IPS DF 6.9 (cell line): ENCODE results near the gene LTBP2.

Source experiments
- DNase-seq: peaks from one replicate; pipeline ENCODE4 v3.0.0-alpha.2; 2013; ENCODE audit warnings: low read depth, low spot score
- H3K27ac ChIP-seq: one replicate; pipeline ENCODE4 v1.5.1; 2013; ENCODE audit warnings: low read length, control low read depth
- H3K27me3 ChIP-seq: 2 replicates; pipeline ENCODE4 v1.6.1; 2013; ENCODE audit warnings: mild to moderate bottlenecking, low read length; ENCODE audit not compliant: control insufficient read depth, insufficient read depth
- H3K36me3 ChIP-seq: 2 replicates; pipeline ENCODE4 v1.6.1; 2013; ENCODE audit warnings: low read length; ENCODE audit not compliant: control insufficient read depth, insufficient read depth
- H3K4me1 ChIP-seq: 2 replicates; pipeline ENCODE4 v1.6.1; 2013; ENCODE audit warnings: low read length; ENCODE audit not compliant: control insufficient read depth, insufficient read depth
- H3K4me3 ChIP-seq: 2 replicates; pipeline ENCODE4 v1.5.1; 2013; ENCODE audit warnings: mild to moderate bottlenecking, low read length
- H3K9me3 ChIP-seq: 2 replicates; pipeline ENCODE4 v1.6.1; 2013; ENCODE audit warnings: low read length, inconsistent platforms; ENCODE audit not compliant: control insufficient read depth, insufficient read depth
- WGBS: extraction: QIAGEN DNeasy Blood & Tissue Kit; methylation state at CpG from one replicate; pipeline ENCODE4 v1.1.7; 2013; ENCODE audit warnings: mixed read lengths, missing lambda C conversion rate; ENCODE audit not compliant: insufficient read length, insufficient coverage; 5-methylcytosine and 5-hydroxymethylcytosine counted together

LTBP2 gene

DNA sequence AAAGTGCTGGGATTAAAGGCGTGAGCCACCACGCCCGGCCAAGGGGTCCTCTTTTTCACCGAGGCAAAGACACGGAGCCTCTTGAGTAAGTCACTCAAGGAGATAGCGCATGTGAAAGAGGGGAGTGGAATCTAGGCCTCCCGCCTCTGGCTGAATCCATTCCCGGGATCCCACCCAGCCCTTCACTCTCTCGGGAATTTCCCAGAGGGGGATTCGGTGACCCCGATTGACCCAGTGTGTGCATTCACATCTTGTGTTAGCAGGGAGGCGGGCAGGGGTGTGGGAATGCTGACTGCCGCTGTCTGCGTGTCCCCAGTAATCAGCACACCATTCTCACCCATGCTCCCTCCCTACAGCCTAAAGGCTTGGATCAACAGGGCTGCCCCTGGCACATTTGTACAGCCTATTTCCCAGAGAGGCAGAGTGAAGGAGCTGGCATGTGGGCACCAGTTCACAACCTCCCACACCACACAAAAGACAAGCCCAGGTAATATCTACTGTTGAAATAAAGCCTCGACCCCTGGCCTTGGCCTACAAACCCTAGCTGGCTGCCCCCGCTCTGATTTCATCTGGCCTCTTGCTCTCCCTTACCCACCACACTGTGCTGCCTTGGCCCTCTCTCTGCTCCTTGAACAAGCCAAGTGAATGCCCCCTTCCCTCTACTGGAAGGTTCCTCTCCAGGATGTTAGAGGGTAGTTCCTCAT lies 1.3 kb upstream of the LTBP2 start:
- H3K4me1 ChIP-seq = no peaks in the 10 kb centered on the region
- no peak for DNase-seq
- no peaks in the 10 kb centered on the region for H3K9me3 ChIP-seq
- H3K27ac ChIP-seq = no peak overlapping the region
- no peak overlapping the region for H3K4me3 ChIP-seq
- H3K27me3 ChIP-seq = peaks cover 26% of the 10 kb centered on the region
- no peaks in the 10 kb centered on the region; the same call in 1 of the 2 replicates for H3K36me3 ChIP-seq
- no CpG with 5 or more reads among the region's 16 CpGs for WGBS

DNA sequence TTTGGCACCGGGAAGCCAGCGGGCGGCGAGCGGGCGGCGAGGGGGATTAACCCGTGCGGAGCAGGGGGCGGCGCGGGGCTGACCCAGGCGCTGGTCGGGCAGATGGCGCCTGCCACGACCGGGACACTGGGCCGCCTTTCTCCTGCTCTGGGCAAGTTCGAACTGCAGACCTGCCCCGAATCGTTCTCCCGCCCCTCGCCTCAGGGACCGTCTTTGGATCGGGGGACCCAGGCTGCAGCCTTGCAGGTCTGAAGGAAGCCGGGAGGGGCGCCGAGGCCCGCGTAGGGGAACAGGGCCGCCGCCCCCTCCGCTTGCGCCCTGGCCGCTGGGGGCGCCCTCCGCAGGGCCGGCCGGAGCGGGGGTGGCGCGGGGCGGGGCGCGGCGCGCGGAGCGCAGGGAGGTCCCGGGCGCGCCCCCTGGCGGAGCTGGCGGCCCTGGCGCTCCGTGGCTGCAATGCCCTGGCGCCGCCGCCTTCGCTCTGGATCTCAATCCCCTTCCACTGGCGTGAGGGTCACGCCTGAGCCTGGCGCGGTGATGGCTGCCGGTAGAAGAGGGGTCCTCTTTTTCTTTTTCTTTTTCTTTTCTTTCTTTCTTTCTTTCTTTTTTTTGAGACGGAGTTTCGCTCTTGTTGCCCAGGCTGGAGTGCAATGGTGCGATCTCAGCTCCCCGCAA lies 449 bp upstream of the LTBP2 start:
- H3K4me1 ChIP-seq = no peaks in the 10 kb centered on the region
- H3K27me3 ChIP-seq = peaks cover 26% of the 10 kb centered on the region
- H3K27ac ChIP-seq = no peak overlapping the region
- H3K4me3 ChIP-seq = peak overlapping the region; percentile 34; the same call in 1 of the 2 replicates
- H3K36me3 ChIP-seq = no peaks in the 10 kb centered on the region; the same call in 1 of the 2 replicates
- DNase-seq = peak; percentile 48
- H3K9me3 ChIP-seq = no peaks in the 10 kb centered on the region
- no CpG with 5 or more reads among the region's 69 CpGs for WGBS

DNA sequence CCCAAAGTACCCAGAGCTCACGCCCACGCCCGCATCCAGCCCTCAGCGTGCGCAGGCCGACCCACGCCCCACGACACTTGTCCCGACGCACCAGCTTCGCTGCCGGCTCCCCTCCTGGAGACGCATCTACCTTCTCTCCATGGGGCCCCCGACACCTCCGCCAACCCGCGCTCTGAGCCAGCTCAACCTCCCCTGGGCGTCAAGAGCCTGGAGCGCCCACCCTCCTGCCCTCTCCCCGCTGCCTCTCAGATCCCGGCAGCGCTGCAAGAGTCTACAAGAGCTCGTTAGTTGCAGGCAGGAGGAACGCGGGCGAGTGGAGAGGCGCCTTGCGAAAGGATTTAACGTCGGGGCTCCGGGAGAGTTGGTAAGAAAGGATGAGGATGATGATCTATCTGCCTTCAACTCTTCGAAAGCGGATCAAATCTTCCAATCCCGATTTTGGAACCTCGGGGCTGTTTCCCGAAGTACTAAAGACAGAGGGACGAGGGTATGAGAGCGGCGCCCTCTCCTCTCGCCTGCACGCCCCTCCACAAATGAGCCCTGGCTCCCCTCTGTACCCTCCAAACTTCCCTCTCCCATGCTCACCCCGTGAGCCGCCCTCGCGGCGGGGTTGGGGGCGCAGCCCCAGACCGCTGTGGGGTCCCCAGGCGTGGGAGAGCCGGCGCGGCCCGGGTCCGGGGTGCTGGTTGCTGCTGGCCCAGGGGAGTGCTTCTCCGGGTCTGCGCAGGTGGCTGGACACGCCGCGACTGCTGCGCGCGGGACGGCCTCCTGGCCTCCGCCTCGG lies 979 bp downstream of the LTBP2 start:
- Histone ChIP-seq H3K9me3 (no peaks in the 10 kb centered on the region), H3K27me3 (peaks cover 26% of the 10 kb centered on the region), H3K4me1 (no peaks in the 10 kb centered on the region), H3K27ac (no peak overlapping the region), H3K36me3 (no peaks in the 10 kb centered on the region; the same call in 1 of the 2 replicates), H3K4me3 (peak overlapping the region; percentile 34)
- no CpG with 5 or more reads among the region's 65 CpGs for WGBS
- no peak for DNase-seq

GRCh38 chr14:74610199-74610865 lies 1.7 kb downstream of the LTBP2 start:
- Histone ChIP-seq H3K4me3 (no peak overlapping the region), H3K4me1 (no peaks in the 10 kb centered on the region), H3K9me3 (no peaks in the 10 kb centered on the region), H3K27ac (no peak overlapping the region), H3K27me3 (peaks cover 26% of the 10 kb centered on the region), H3K36me3 (no peaks in the 10 kb centered on the region; the same call in 1 of the 2 replicates)
- no CpG with 5 or more reads among the region's 26 CpGs for WGBS
- DNase-seq = no peak

DNA sequence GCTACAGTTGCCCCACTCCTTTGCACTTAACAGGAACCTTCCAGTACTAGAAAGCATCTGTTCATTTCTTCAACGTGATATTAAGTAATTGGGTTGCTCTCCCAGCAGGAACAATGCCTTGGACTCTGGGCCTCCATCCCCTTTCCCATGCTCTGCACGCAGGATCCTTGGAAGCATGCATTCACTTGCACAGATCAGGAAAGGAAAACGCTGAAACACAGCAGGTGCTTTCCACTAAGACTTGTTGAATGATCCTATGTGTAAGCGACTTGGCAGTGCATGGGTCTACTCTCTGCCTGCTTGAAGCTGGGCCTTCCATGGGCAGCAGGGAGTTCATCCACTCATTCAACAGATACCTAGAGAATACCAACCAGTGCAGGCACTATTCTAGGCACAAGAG lies 2.3 kb downstream of the LTBP2 start:
- Histone ChIP-seq H3K4me3 (no peak overlapping the region), H3K27ac (no peak overlapping the region), H3K9me3 (no peaks in the 10 kb centered on the region), H3K4me1 (no peaks in the 10 kb centered on the region), H3K36me3 (no peaks in the 10 kb centered on the region; the same call in 1 of the 2 replicates), H3K27me3 (peaks cover 26% of the 10 kb centered on the region)
- no peak for DNase-seq
- no CpG with 5 or more reads among the region's 4 CpGs for whole genome bisulfite sequencing

- peak; percentile 64 for DNase-seq
- peaks cover 26% of the 10 kb centered on the region for H3K27me3 ChIP-seq
- H3K36me3 ChIP-seq = no peaks in the 10 kb centered on the region; the same call in 1 of the 2 replicates
- H3K27ac ChIP-seq = no peak overlapping the region
- WGBS = no CpG with 5 or more reads among the region's 4 CpGs
- H3K4me1 ChIP-seq = no peaks in the 10 kb centered on the region; the same call in 1 of the 2 replicates
- no peaks in the 10 kb centered on the region for H3K9me3 ChIP-seq
- H3K4me3 ChIP-seq = no peak overlapping the region
Measured at GRCh38 chr14:74608959-74609611, 3.0 kb downstream of the LTBP2 start.

- DNase-seq = no peak
- Histone ChIP-seq H3K27ac (no peak overlapping the region), H3K9me3 (no peaks in the 10 kb centered on the region), H3K27me3 (peaks cover 21% of the 10 kb centered on the region), H3K36me3 (no peaks in the 10 kb centered on the region; the same call in 1 of the 2 replicates), H3K4me3 (no peak overlapping the region), H3K4me1 (no peaks in the 10 kb centered on the region; the same call in 1 of the 2 replicates)
- no CpG with 5 or more reads among the region's 3 CpGs for WGBS
Measured at GRCh38 chr14:74606727-74607126, 5.3 kb downstream of the LTBP2 start.

GRCh38 chr14:74605531-74606223 lies 6.4 kb downstream of the LTBP2 start:
- WGBS = no CpG with 5 or more reads among the region's 5 CpGs
- DNase-seq = no peak
- H3K36me3 ChIP-seq = no peaks in the 10 kb centered on the region

DNA sequence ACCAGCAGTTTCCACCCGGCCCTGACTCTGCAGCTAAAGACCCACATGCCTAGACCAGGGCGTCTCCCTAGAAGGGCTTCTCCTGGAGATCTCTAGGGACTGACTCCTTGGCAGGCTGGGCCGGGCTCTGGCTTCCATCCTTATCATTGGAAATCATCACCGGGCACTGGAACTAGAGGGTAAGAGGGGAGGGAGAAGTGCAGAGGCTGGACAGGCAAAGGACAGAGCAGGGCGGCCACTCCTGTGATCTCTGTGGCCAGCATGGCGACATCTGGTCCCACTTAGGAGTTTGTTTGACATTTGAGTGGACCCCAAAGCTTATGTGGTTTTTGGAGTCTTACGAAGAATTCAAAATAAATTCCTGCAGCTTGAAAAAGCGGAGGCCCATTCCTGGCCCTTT lies 7.1 kb downstream of the LTBP2 start:
- H3K36me3 ChIP-seq = no peaks in the 10 kb centered on the region
- peaks cover 2% of the 10 kb centered on the region; the same call in 1 of the 2 replicates for H3K27me3 ChIP-seq
- no peak overlapping the region for H3K27ac ChIP-seq
- no CpG with 5 or more reads among the region's 8 CpGs for WGBS
- H3K9me3 ChIP-seq = no peaks in the 10 kb centered on the region
- H3K4me3 ChIP-seq = no peak overlapping the region
- DNase-seq = no peak
- H3K4me1 ChIP-seq = no peaks in the 10 kb centered on the region; the same call in 1 of the 2 replicates

More at GRCh38 chr14:74605531-74606223, 6.4 kb downstream of the LTBP2 start:
- Histone ChIP-seq H3K9me3 (no peaks in the 10 kb centered on the region), H3K4me1 (no peaks in the 10 kb centered on the region; the same call in 1 of the 2 replicates), H3K27me3 (peaks cover 10% of the 10 kb centered on the region), H3K27ac (no peak overlapping the region), H3K4me3 (no peak overlapping the region)
